Activated gamma-delta T cell treated with Interleukin-2 at 50 U/mL for 16 hours (primary cell): ENCODE results near the gene RIN2.

Source experiments
- DNase-seq: peaks from one replicate; pipeline ENCODE4 v3.0.0-alpha.2; 2020

The RIN2 gene

GRCh38 chr20:19767070-19767469, 9.0 kb downstream of the RIN2 start:
- no peak for DNase-seq

- no peak for DNase-seq
Measured at GRCh38 chr20:19768325-19768842, 10.3 kb downstream of the RIN2 start.

GRCh38 chr20:19769507-19769906, 11.4 kb downstream of the RIN2 start:
- DNase-seq, result no peak

- no peak for DNase-seq
Measured at GRCh38 chr20:19770375-19770774, 12.3 kb downstream of the RIN2 start.

- no peak for DNase-seq
Measured at GRCh38 chr20:19771031-19771430, 13.0 kb downstream of the RIN2 start.

GRCh38 chr20:19773471-19773870, 15.4 kb downstream of the RIN2 start:
- no peak for DNase-seq

GRCh38 chr20:19774135-19774933, 16.3 kb downstream of the RIN2 start:
- DNase-seq, result no peak

GRCh38 chr20:19775353-19776253, 17.5 kb downstream of the RIN2 start:
- no peak for DNase-seq

GRCh38 chr20:19777315-19777714, 19.3 kb downstream of the RIN2 start:
- DNase-seq, result no peak

GRCh38 chr20:19777981-19778380, 19.9 kb downstream of the RIN2 start:
- DNase-seq, result no peak

GRCh38 chr20:19778404-19778803, 20.3 kb downstream of the RIN2 start:
- DNase-seq, result no peak

GRCh38 chr20:19779634-19780033, 21.6 kb downstream of the RIN2 start:
- no peak for DNase-seq

- DNase-seq, result no peak
Measured at GRCh38 chr20:19780261-19780660, 22.2 kb downstream of the RIN2 start.

GRCh38 chr20:19781235-19781634, 23.2 kb downstream of the RIN2 start:
- no peak for DNase-seq

GRCh38 chr20:19782669-19783068, 24.6 kb downstream of the RIN2 start:
- DNase-seq, result no peak

GRCh38 chr20:19783966-19784401, 25.9 kb downstream of the RIN2 start:
- no peak for DNase-seq

- no peak for DNase-seq
Measured at GRCh38 chr20:19784511-19785172, 26.6 kb downstream of the RIN2 start.

- no peak for DNase-seq
Measured at GRCh38 chr20:19785173-19785982, 27.3 kb downstream of the RIN2 start.

- DNase-seq, result no peak
Measured at GRCh38 chr20:19785983-19786285, 27.9 kb downstream of the RIN2 start.

GRCh38 chr20:19786311-19786710, 28.3 kb downstream of the RIN2 start:
- no peak for DNase-seq

GRCh38 chr20:19787366-19787765, 29.3 kb downstream of the RIN2 start:
- no peak for DNase-seq

GRCh38 chr20:19789009-19789408, 31.0 kb downstream of the RIN2 start:
- DNase-seq, result no peak

- DNase-seq, result no peak
Measured at GRCh38 chr20:19789446-19789845, 31.4 kb downstream of the RIN2 start.
